ENCODE measurements around the gene C16orf92.

GRCh38 chr16:30069611-30070462 lies 46.8 kb downstream of the C16orf92 start:
- TF ChIP-seq CTCF (IDR thresholded peaks at IDR 0.05; ENCODE audit: insufficient read depth, low read length) (no peak), POLR2AphosphoS5 (IDR thresholded peaks at IDR 0.05; ENCODE audit: low read depth) (peak; percentile 28; the same call in 1 of the 2 replicates), REST (IDR thresholded peaks at IDR 0.05; ENCODE audit: insufficient replicate concordance, low read depth) (no peak), SPI1 (IDR thresholded peaks at IDR 0.05; ENCODE audit: borderline replicate concordance, low read depth) (no peak), GABPA (IDR thresholded peaks at IDR 0.05; ENCODE audit: low read depth) (no peak)

Data from HL-60 (cell line).